ENCODE measurements around the gene KRT13.

Gene KRT13

DNA sequence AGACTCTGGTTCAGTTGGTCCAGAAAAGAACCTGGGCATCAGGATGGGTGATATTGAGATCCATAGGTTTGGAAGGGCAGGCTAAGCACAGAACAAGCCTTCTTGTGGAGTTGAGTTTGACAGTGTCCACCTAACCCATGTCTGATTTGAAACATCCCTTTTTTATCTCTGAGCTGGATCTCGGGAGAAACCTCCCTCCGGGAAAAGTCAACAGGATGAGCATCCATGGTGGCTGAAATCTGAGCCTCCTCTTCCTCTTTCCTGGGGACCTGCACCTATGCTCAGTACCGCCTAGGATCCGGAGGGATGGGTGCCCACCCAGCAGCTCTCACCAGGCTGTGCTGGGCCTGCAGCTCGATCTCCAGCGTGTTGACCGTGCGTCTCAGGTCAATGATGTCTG lies 41.7 kb downstream of the KRT13 start:
- no peak for DNase-seq

- no peak for DNase-seq
Observed at GRCh38 chr17:41462705-41463104, 42.7 kb downstream of the KRT13 start.

GRCh38 chr17:41457676-41458075 lies 47.7 kb downstream of the KRT13 start:
- no peak for DNase-seq

DNA sequence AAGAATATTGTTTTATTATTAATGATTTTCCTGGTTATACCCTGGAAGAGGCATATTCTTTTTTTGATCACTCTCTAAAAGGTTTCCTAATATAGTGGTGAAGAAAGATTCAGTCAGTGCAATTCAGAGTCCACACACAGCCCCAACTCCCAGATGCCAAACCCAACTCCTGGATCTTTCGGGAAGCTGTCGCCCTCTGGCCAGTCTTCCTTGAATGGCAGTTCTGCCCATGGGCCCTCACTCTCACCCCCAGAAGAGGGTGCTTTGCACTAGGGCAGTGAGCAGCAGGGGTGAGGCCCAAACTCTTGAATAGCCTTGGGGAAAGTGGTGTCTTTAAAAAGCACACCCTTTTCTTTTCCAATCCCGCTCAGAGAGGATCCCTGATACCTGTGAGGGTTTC lies 49.2 kb downstream of the KRT13 start:
- DNase-seq = no peak

DNA sequence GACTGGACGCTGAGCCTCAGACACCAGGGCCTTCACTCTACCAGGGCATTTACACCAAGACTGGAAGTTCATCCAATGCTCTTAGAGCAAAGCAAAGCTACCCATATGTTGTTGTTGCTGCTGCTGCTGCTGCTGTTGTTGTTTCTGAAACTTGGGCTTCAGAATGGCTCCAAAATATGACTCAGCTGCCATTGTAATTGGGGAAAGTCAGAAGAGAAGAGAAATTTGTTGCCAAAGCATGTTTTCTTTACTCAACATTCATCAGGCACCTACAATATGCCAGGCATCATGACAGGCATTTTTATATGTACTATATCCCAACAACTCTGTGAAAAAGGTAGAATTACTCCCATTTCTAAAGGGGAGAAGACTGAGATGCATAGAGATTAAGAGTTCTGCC lies 50.2 kb downstream of the KRT13 start:
- no peak for DNase-seq

- no peak for DNase-seq
Observed at GRCh38 chr17:41453066-41453465, 52.3 kb downstream of the KRT13 start.

- DNase-seq = no peak
Observed at GRCh38 chr17:41452281-41452680, 53.1 kb downstream of the KRT13 start.

DNA sequence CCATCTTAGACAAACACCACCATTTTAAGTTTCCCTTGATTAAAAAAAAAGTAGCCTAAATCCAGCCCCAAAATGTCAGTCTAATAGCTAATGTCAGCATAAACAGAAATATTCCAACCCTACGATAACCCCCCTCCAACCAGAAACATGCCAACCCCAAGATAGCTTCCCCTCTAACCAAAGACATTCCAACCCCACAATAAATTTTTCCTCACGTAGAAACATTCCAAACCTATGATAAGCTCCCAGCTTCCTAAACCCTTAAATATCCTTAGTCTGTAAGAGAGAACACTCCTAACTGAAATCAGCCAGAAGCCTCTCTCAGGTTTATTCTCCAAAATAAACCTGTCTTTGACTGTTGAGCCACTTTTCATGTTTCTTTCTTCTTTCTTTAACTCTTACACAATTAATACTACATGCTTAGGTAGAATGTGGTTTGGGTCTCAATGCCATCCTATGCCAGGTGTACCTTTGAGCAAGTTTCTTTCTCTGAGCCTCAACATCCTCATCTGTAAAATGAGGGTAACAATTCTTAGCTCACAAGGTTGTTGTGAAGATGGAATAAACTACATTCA lies 54.2 kb downstream of the KRT13 start:
- no peak for DNase-seq
